Neural cell (in vitro differentiated cells): ENCODE measurements around the gene ARID3B.

Experiments used
- EZH2 ChIP-seq: fragments of 200-600, 300-800 bp; shearing (Covaris generic), sonication (generic); IDR thresholded peaks from 2 replicates; pipeline ENCODE4 v1.6.1; 2014; ENCODE audit warnings: antibody characterized with exemption, low read length, borderline replicate concordance, mild to moderate bottlenecking; ENCODE audit not compliant: insufficient read depth, poor library complexity, severe bottlenecking
- TF ChIP-seq, protein P1 (sequence below): fragments of 450-650 bp; IDR thresholded peaks from 2 replicates; pipeline ENCODE4 v1.5.1; 2014; ENCODE audit warnings: antibody characterized with exemption, mild to moderate bottlenecking, moderate library complexity; ENCODE audit not compliant: poor library complexity, severe bottlenecking

GRCh38 chr15:74579001-74579400 is 38.0 kb downstream of the ARID3B start:
- TF ChIP-seq EZH2: no peak
- TF ChIP-seq, protein P1, sequence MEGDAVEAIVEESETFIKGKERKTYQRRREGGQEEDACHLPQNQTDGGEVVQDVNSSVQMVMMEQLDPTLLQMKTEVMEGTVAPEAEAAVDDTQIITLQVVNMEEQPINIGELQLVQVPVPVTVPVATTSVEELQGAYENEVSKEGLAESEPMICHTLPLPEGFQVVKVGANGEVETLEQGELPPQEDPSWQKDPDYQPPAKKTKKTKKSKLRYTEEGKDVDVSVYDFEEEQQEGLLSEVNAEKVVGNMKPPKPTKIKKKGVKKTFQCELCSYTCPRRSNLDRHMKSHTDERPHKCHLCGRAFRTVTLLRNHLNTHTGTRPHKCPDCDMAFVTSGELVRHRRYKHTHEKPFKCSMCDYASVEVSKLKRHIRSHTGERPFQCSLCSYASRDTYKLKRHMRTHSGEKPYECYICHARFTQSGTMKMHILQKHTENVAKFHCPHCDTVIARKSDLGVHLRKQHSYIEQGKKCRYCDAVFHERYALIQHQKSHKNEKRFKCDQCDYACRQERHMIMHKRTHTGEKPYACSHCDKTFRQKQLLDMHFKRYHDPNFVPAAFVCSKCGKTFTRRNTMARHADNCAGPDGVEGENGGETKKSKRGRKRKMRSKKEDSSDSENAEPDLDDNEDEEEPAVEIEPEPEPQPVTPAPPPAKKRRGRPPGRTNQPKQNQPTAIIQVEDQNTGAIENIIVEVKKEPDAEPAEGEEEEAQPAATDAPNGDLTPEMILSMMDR: no peak
